SK-N-SH (cell line): ENCODE measurements around the gene SKIDA1.

Experiments
- CTCF ChIP-seq: fragments of 200-600 bp; sonication (generic); IDR thresholded peaks from 2 replicates; pipeline ENCODE4 v1.6.1; 2017; ENCODE audit warnings: antibody characterized with exemption, mild to moderate bottlenecking, moderate library complexity
- ELF1 ChIP-seq: IDR thresholded peaks from 2 replicates; pipeline ENCODE4 v1.4.0; 2012
- EP300 ChIP-seq, 2 experiments: IDR thresholded peaks; 2 replicates each; pipeline versions ENCODE4 v1.4.0 to v1.6.1; 2012; ENCODE audit warnings: borderline replicate concordance in 1 of 2, low read depth in 1 of 2, low read length in 1 of 2
- EZH2phosphoT487 ChIP-seq: fragments of 200-600 bp; sonication (generic); IDR thresholded peaks from 2 replicates; pipeline ENCODE4 v1.6.1; 2017; ENCODE audit warnings: low read depth, mixed run types, mild to moderate bottlenecking, antibody characterized with exemption, moderate library complexity, borderline replicate concordance
- GABPA ChIP-seq: IDR thresholded peaks from 2 replicates; pipeline ENCODE4 v1.4.0; 2012; ENCODE audit warnings: low read depth, mild to moderate bottlenecking
- POLR2AphosphoS5 ChIP-seq: IDR thresholded peaks from 2 replicates; pipeline ENCODE4 v1.6.1; 2012; ENCODE audit warnings: low read depth, low read length
- RCOR1 ChIP-seq: fragments of 150-350 bp; IDR thresholded peaks from 2 replicates; pipeline ENCODE4 v1.6.1; 2017; ENCODE audit warnings: antibody characterized with exemption, low read length
- RFX5 ChIP-seq: IDR thresholded peaks from 2 replicates; pipeline ENCODE4 v1.6.1; 2012; ENCODE audit warnings: mild to moderate bottlenecking, improper control_type of control experiment, low read length
- TF ChIP-seq, protein P1 (sequence below): fragments of 150-350 bp; IDR thresholded peaks from 2 replicates; pipeline ENCODE4 v1.6.1; 2017; ENCODE audit warnings: antibody characterized with exemption, low read length, low read depth, borderline replicate concordance

- TF ChIP-seq EZH2phosphoT487, result no peak
- TF ChIP-seq CTCF, result no peak
- TF ChIP-seq POLR2AphosphoS5, result no peak
- no peak for TF ChIP-seq ELF1
- no peak for TF ChIP-seq RCOR1
- no peak for TF ChIP-seq RFX5
- TF ChIP-seq EP300 (IDR thresholded peaks at IDR 0.05; ENCODE audit: borderline replicate concordance in 1 of 2, low read depth in 1 of 2, low read length in 1 of 2), result no peak
- TF ChIP-seq, protein P1, sequence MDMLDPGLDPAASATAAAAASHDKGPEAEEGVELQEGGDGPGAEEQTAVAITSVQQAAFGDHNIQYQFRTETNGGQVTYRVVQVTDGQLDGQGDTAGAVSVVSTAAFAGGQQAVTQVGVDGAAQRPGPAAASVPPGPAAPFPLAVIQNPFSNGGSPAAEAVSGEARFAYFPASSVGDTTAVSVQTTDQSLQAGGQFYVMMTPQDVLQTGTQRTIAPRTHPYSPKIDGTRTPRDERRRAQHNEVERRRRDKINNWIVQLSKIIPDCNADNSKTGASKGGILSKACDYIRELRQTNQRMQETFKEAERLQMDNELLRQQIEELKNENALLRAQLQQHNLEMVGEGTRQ, result no peak
- TF ChIP-seq GABPA, result no peak
Observed at GRCh38 chr10:21490028-21490710, 35.3 kb downstream of the SKIDA1 start.
